Measurements from ENCODE around the gene GLT8D1. TPM values are rescaled to one million over a fixed set of nuclear protein-coding genes. Genes with fewer than 3 reads are reported as not detected.

GLT8D1 gene
- total and polyA plus RNA-seq, 2 donors (not counting 1 experiment from before 2014, with no cell fraction given), result 28.1 to 28.7 TPM

- ATAC-seq (ENCODE audit: low read depth) (no peak), DNase-seq (no peak)
- 94% methylated on average over 6 of the region's 7 CpGs for WGBS (ENCODE audit: insufficient coverage)
- Histone ChIP-seq H3K27ac (ENCODE audit: low read length in 2 of 2) (no peak overlapping the region), H3K79me2 (ENCODE audit: control insufficient read depth, insufficient read depth, low read length) (no peaks in the 10 kb centered on the region), H3K9ac (ENCODE audit: low read length) (no peak overlapping the region), H3K36me3 (replicated peaks in 1 of 2; ENCODE audit: control extremely low read depth in 1 of 2, control insufficient read depth in 1 of 2, extremely low read depth in 1 of 2, insufficient read depth in 2 of 2, low read length in 1 of 2) (no peaks in the 10 kb centered on the region), H3K27me3 (replicated peaks in 1 of 4; ENCODE audit: control extremely low read depth in 1 of 4, control insufficient read depth in 3 of 4, insufficient read depth in 4 of 4, low read length in 3 of 4) (no peaks in the 10 kb centered on the region), H3K4me2 (replicated peaks; ENCODE audit: low read depth, low read length, poor library complexity, severe bottlenecking) (no peak overlapping the region), H4K20me1 (ENCODE audit: control insufficient read depth, insufficient read depth, low read length, poor library complexity, severe bottlenecking) (no peaks in the 10 kb centered on the region), H3K4me3 (ENCODE audit: control extremely low read depth in 1 of 5, extremely low read depth in 1 of 5, insufficient read depth in 1 of 5, low read depth in 2 of 5, low read length in 4 of 5) (no peak overlapping the region), H3K9me3 (ENCODE audit: control extremely low read depth in 1 of 3, control insufficient read depth in 2 of 3, insufficient read depth in 1 of 3, low read length in 2 of 3) (peaks cover 0 to 8% (median 2%) of the 10 kb centered on the region in 3 donors), H3K4me1 (ENCODE audit: control insufficient read depth in 2 of 2, insufficient read depth in 2 of 2, low read length in 2 of 2) (peaks cover 6 to 11% of the 10 kb centered on the region in 2 donors), H2AFZ (ENCODE audit: insufficient read depth, low read depth, low read length, poor library complexity, severe bottlenecking) (no peak overlapping the region)
- TF ChIP-seq EZH2 (IDR thresholded peaks at IDR 0.05; ENCODE audit: borderline replicate concordance, insufficient read depth, low read depth, low read length, poor library complexity, severe bottlenecking), result no peak
- TF ChIP-seq CTCF (IDR thresholded peaks at IDR 0.05), result no peak
- intact Hi-C loops (cut with micrococcal nuclease), result no loop called here
- Mint-ChIP-seq H3K27ac (no peak overlapping the region), H3K4me3 (no peak overlapping the region), H3K9me3 (ENCODE audit: insufficient read depth) (no peaks in the 10 kb centered on the region), H3K27me3 (no peaks in the 10 kb centered on the region), H3K4me1 (peaks cover 12% of the 10 kb centered on the region)
- CTCF ChIA-PET, result no interaction called here
- POLR2A ChIA-PET, result no interaction called here
Observed at GRCh38 chr3:52722491-52722890, 16.9 kb upstream of the GLT8D1 start.

GRCh38 chr3:52721730-52722008 is 16.1 kb upstream of the GLT8D1 start:
- TF ChIP-seq EZH2 (IDR thresholded peaks at IDR 0.05; ENCODE audit: borderline replicate concordance, insufficient read depth, low read depth, low read length, poor library complexity, severe bottlenecking), result no peak
- TF ChIP-seq CTCF (IDR thresholded peaks at IDR 0.05), result no peak
- Histone ChIP-seq H3K79me2 (ENCODE audit: control insufficient read depth, insufficient read depth, low read length) (no peaks in the 10 kb centered on the region), H3K9ac (ENCODE audit: low read length) (no peak overlapping the region), H3K27ac (ENCODE audit: low read length in 2 of 2) (no peak overlapping the region), H3K9me3 (ENCODE audit: control extremely low read depth in 1 of 3, control insufficient read depth in 2 of 3, insufficient read depth in 1 of 3, low read length in 2 of 3) (peaks cover 0 to 8% (median 2%) of the 10 kb centered on the region in 3 donors), H3K36me3 (replicated peaks in 1 of 2; ENCODE audit: control extremely low read depth in 1 of 2, control insufficient read depth in 1 of 2, extremely low read depth in 1 of 2, insufficient read depth in 2 of 2, low read length in 1 of 2) (no peaks in the 10 kb centered on the region), H3K4me1 (ENCODE audit: control insufficient read depth in 2 of 2, insufficient read depth in 2 of 2, low read length in 2 of 2) (peaks cover 6 to 11% of the 10 kb centered on the region in 2 donors), H3K4me3 (ENCODE audit: control extremely low read depth in 1 of 5, extremely low read depth in 1 of 5, insufficient read depth in 1 of 5, low read depth in 2 of 5, low read length in 4 of 5) (no peak overlapping the region), H3K4me2 (replicated peaks; ENCODE audit: low read depth, low read length, poor library complexity, severe bottlenecking) (no peak overlapping the region), H3K27me3 (replicated peaks in 1 of 4; ENCODE audit: control extremely low read depth in 1 of 4, control insufficient read depth in 3 of 4, insufficient read depth in 4 of 4, low read length in 3 of 4) (no peaks in the 10 kb centered on the region), H4K20me1 (ENCODE audit: control insufficient read depth, insufficient read depth, low read length, poor library complexity, severe bottlenecking) (no peaks in the 10 kb centered on the region), H2AFZ (ENCODE audit: insufficient read depth, low read depth, low read length, poor library complexity, severe bottlenecking) (no peak overlapping the region)
- no peak overlapping the region for H3K27ac Mint-ChIP-seq
- ChIA-PET CTCF (interaction anchor here (0.7 kb wide), 1 partner anchor 12 kb away, joined by 3 read pairs; no protein-coding TSS in a partner anchor), POLR2A (no interaction called here)
- H3K9me3 Mint-ChIP-seq (ENCODE audit: insufficient read depth), result no peaks in the 10 kb centered on the region
- WGBS (ENCODE audit: insufficient coverage), result 100% methylated on average over 1 of the region's 1 CpG
- ATAC-seq (ENCODE audit: low read depth), result no peak
- peaks cover 12% of the 10 kb centered on the region for H3K4me1 Mint-ChIP-seq
- no peak overlapping the region for H3K4me3 Mint-ChIP-seq
- no peak for DNase-seq
- no peaks in the 10 kb centered on the region for H3K27me3 Mint-ChIP-seq
- intact Hi-C loops (cut with micrococcal nuclease), result no loop called here
